Caco-2 (cell line): ENCODE measurements around the gene C9. TPM values are rescaled to one million over a fixed set of nuclear protein-coding genes. Genes with fewer than 3 reads are reported as not detected.

Source experiments
- BruUV-seq: library from RNA; stranded (reverse); fragments of 400-500 nt; replicated peaks from 2 replicates; lab custom pipeline; 2021; lab: Mats Ljungman, UMichigan
- CTCF ChIA-PET: fragments of 300-600 bp; sonication (Branson Sonifier 250); formaldehyde crosslinking; loops from one replicate; lab custom pipeline; 2022; ENCODE audit warnings: antibody characterized with exemption; lab: Charles Lee
- POLR2A ChIA-PET: fragments of 300-600 bp; sonication (Branson Sonifier 250); formaldehyde crosslinking; loops from one replicate; lab custom pipeline; 2022; ENCODE audit warnings: antibody characterized with exemption; lab: Charles Lee
- DNase-seq, 2 experiments: peaks; one replicate each; pipeline versions ENCODE4 v3.0.0 to v3.0.0-alpha.2; 2020 to 2022
- H3K27me3 ChIP-seq: replicated peaks from 2 replicates; pipeline ENCODE4 v1.6.0; 2011; ENCODE audit warnings: low read length; ENCODE audit not compliant: control insufficient read depth, insufficient read depth
- H3K36me3 ChIP-seq: 2 replicates; pipeline ENCODE4 v1.5.1; 2011; ENCODE audit warnings: low read length; ENCODE audit not compliant: control insufficient read depth, insufficient read depth
- H3K4me1 ChIP-seq: fragments of 250-450 bp; sonication (Bioruptor Pico); 2 replicates; pipeline ENCODE4 v1.5.1; 2020; ENCODE audit warnings: mild to moderate bottlenecking
- H3K4me3 ChIP-seq: 2 replicates; pipeline ENCODE4 v1.5.1; 2011; ENCODE audit warnings: low read depth, mild to moderate bottlenecking, control low read depth, low read length
- H3K9me3 ChIP-seq: fragments of 250-450 bp; sonication (Bioruptor Pico); 2 replicates; pipeline ENCODE4 v1.5.1; 2020; ENCODE audit warnings: mild to moderate bottlenecking, moderate library complexity
- H3K27ac Mint-ChIP-seq: one replicate; pipeline ENCODE4 v1.8.0; 2022; ENCODE audit warnings: mixed read lengths; ENCODE audit not compliant: unreplicated experiment
- H3K27me3 Mint-ChIP-seq: one replicate; pipeline ENCODE4 v1.8.0; 2022; ENCODE audit warnings: mixed read lengths; ENCODE audit not compliant: insufficient read depth, unreplicated experiment
- H3K36me3 Mint-ChIP-seq: one replicate; pipeline ENCODE4 v1.8.0; 2022; ENCODE audit warnings: mild to moderate bottlenecking, mixed read lengths; ENCODE audit not compliant: insufficient read depth, unreplicated experiment
- H3K4me1 Mint-ChIP-seq: one replicate; pipeline ENCODE4 v1.8.0; 2022; ENCODE audit warnings: low read depth, mixed read lengths; ENCODE audit not compliant: unreplicated experiment
- H3K4me3 Mint-ChIP-seq: one replicate; pipeline ENCODE4 v1.8.0; 2022; ENCODE audit warnings: mild to moderate bottlenecking, moderate library complexity, mixed read lengths; ENCODE audit not compliant: unreplicated experiment
- H3K9me3 Mint-ChIP-seq: one replicate; pipeline ENCODE4 v1.8.0; 2022; ENCODE audit warnings: mixed read lengths; ENCODE audit not compliant: unreplicated experiment
- intact Hi-C: fragments of 100-400 bp; cut with micrococcal nuclease; formaldehyde crosslinking; loops from one replicate; pipeline ENCODE4 v1.10.0; 2022; ENCODE audit not compliant: unreplicated experiment
- total RNA-seq: library from RNA; stranded (reverse); gene quantifications from 2 replicates; pipeline ENCODE4 v1.2.3, GENCODE V29; 2022
- TF ChIP-seq, protein P1 (sequence below), 2 experiments: fragments of 200-600 bp in 1 of 2; IDR thresholded peaks; 1 replicate in 1 of 2; 2 replicates in 1 of 2; pipeline versions ENCODE4 v1.5.1 to v1.8.0; 2011 to 2022; ENCODE audit warnings: antibody characterized with exemption in 1 of 2, control low read depth in 1 of 2, inconsistent platforms in 1 of 2, low read depth in 1 of 2, low read length in 1 of 2, mild to moderate bottlenecking in 1 of 2, moderate library complexity in 1 of 2; ENCODE audit not compliant: insufficient read depth in 1 of 2, severe bottlenecking in 1 of 2, unreplicated experiment in 1 of 2

The C9 gene
- total RNA-seq, 1 experiment from 2014 or later = 0.41 TPM

DNA sequence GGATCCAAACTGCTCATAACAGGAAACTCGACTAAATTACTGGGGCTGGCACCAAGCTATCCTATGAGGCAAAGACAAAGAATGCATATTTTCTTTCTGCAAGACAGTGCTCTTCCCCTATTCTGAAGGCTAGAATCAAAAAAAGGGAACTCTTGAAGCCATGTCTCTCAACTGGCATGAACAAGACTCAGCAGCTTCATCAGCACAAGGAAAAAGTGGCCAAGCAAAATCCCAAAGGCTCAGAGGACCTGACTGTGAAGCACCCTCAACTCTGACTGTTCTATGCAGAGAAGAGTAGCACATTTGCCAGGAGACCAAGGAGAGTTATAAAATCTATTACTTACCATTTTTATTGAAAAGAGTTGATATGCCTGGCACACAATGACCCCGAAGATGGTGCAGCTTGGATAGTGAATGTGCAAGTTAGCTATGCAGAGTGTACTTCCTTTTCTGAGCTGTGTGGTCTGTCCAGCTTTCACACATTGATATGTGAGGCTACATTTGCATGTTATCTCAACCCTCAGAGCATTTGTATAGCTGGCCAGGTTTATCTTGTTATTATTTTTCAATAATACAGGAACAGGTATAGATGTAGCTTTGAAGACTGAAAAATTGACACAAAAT is 94.0 kb downstream of the C9 start:
- Histone ChIP-seq H3K27me3 (no peaks in the 10 kb centered on the region), H3K36me3 (no peaks in the 10 kb centered on the region), H3K9me3 (no peaks in the 10 kb centered on the region), H3K4me3 (no peak overlapping the region), H3K4me1 (peaks cover 13% of the 10 kb centered on the region)
- Mint-ChIP-seq H3K4me3 (no peak overlapping the region), H3K4me1 (peaks cover 13% of the 10 kb centered on the region), H3K27me3 (no peaks in the 10 kb centered on the region), H3K27ac (no peak overlapping the region), H3K9me3 (no peaks in the 10 kb centered on the region), H3K36me3 (no peaks in the 10 kb centered on the region)
- BruUV-seq = no TSS peak
- POLR2A ChIA-PET = no interaction called here
- CTCF ChIA-PET = no interaction called here
- DNase-seq = no peak
- TF ChIP-seq, protein P1, sequence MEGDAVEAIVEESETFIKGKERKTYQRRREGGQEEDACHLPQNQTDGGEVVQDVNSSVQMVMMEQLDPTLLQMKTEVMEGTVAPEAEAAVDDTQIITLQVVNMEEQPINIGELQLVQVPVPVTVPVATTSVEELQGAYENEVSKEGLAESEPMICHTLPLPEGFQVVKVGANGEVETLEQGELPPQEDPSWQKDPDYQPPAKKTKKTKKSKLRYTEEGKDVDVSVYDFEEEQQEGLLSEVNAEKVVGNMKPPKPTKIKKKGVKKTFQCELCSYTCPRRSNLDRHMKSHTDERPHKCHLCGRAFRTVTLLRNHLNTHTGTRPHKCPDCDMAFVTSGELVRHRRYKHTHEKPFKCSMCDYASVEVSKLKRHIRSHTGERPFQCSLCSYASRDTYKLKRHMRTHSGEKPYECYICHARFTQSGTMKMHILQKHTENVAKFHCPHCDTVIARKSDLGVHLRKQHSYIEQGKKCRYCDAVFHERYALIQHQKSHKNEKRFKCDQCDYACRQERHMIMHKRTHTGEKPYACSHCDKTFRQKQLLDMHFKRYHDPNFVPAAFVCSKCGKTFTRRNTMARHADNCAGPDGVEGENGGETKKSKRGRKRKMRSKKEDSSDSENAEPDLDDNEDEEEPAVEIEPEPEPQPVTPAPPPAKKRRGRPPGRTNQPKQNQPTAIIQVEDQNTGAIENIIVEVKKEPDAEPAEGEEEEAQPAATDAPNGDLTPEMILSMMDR (IDR thresholded peaks at IDR 0.05; ENCODE audit: insufficient read depth in 1 of 2, low read depth in 1 of 2, low read length in 1 of 2, severe bottlenecking in 1 of 2, unreplicated experiment in 1 of 2) = no peak
- intact Hi-C loops = no loop called here

DNA sequence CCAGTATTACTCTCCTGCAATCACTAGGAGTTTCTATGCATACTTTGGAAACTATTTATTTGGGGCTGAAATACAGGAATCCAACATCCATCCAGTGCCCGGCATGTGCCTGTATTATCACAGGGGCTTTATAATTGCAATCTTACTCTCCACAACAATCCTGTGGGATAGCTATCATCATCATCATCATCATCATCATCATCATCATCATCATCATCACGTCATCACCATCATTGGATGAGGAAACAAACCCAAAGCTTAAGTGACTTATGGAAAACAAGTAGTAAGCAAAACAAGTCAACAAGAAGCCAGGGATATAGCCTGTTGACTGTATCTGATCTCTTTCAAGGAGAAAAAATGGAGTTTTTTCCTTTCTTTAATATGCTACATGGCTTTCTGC is 97.1 kb downstream of the C9 start:
- Mint-ChIP-seq H3K36me3 (no peaks in the 10 kb centered on the region), H3K9me3 (no peaks in the 10 kb centered on the region), H3K4me1 (peaks cover 13% of the 10 kb centered on the region), H3K4me3 (no peak overlapping the region), H3K27ac (no peak overlapping the region), H3K27me3 (no peaks in the 10 kb centered on the region)
- Histone ChIP-seq H3K4me1 (peaks cover 12% of the 10 kb centered on the region), H3K4me3 (no peak overlapping the region), H3K9me3 (no peaks in the 10 kb centered on the region), H3K27me3 (no peaks in the 10 kb centered on the region), H3K36me3 (no peaks in the 10 kb centered on the region)
- ChIA-PET CTCF (no interaction called here), POLR2A (no interaction called here)
- no TSS peak for BruUV-seq
- TF ChIP-seq, protein P1 (IDR thresholded peaks at IDR 0.05; ENCODE audit: insufficient read depth in 1 of 2, low read depth in 1 of 2, low read length in 1 of 2, severe bottlenecking in 1 of 2, unreplicated experiment in 1 of 2) = no peak
- no peak for DNase-seq
- intact Hi-C loops = no loop called here

DNA sequence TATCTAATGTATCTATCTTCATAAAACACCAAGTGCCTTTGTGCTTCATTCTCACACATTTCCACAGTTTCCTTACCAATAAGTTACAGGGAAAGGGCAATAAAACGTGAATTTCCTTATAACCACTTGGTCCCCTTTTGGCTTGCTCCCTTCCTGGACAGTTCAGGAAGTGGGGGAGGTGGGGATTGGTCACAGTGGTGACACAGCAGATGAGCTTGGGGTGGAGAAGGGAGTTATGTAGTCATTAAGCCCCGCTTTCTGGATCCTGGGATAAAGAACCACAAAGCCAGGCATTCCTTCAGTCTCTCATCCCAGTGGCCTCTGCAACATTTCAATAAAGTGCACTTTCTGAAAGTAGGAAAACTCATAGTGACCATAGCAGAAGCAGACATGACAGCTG is 97.9 kb downstream of the C9 start:
- no peak overlapping the region for H3K4me3 Mint-ChIP-seq
- TF ChIP-seq, protein P1 (IDR thresholded peaks at IDR 0.05; ENCODE audit: insufficient read depth in 1 of 2, low read depth in 1 of 2, low read length in 1 of 2, severe bottlenecking in 1 of 2, unreplicated experiment in 1 of 2) = no peak
- CTCF ChIA-PET = no interaction called here

More for the DNA sequence above, 97.9 kb downstream of the C9 start:
- H3K4me3 ChIP-seq = no peak overlapping the region
- POLR2A ChIA-PET = no interaction called here
- Mint-ChIP-seq H3K36me3 (no peaks in the 10 kb centered on the region), H3K9me3 (no peaks in the 10 kb centered on the region), H3K27ac (no peak overlapping the region), H3K27me3 (no peaks in the 10 kb centered on the region), H3K4me1 (peaks cover 8% of the 10 kb centered on the region)
- no peak for DNase-seq
- no peaks in the 10 kb centered on the region for H3K9me3 ChIP-seq
- H3K27me3 ChIP-seq = no peaks in the 10 kb centered on the region
- intact Hi-C loops = no loop called here
- H3K4me1 ChIP-seq = peaks cover 4% of the 10 kb centered on the region
- no peaks in the 10 kb centered on the region for H3K36me3 ChIP-seq
- no TSS peak for BruUV-seq
